Parathyroid adenoma (tissue), 2 donors: ENCODE data around the gene SH3PXD2B.

Experiments used
- H2AFZ ChIP-seq: fragments of 300-600 bp; sonication (generic); one replicate; pipeline ENCODE4 v1.7.0; 2017; ENCODE audit warnings: antibody characterized with exemption, mild to moderate bottlenecking
- H3K27ac ChIP-seq: fragments of 300-600 bp; sonication (generic); one replicate; pipeline ENCODE4 v1.7.0; 2017
- H3K27me3 ChIP-seq: fragments of 300-600 bp; sonication (generic); one replicate; pipeline ENCODE4 v1.7.0; 2017; ENCODE audit warnings: low read length; ENCODE audit not compliant: control insufficient read depth, insufficient read depth
- H3K36me3 ChIP-seq: fragments of 300-600 bp; sonication (generic); one replicate; pipeline ENCODE4 v1.7.0; 2017; ENCODE audit warnings: low read length; ENCODE audit not compliant: control insufficient read depth, insufficient read depth
- H3K4me1 ChIP-seq: fragments of 300-600 bp; sonication (generic); one replicate; pipeline ENCODE4 v1.7.0; 2017; ENCODE audit warnings: control low read depth
- H3K4me2 ChIP-seq: fragments of 300-600 bp; sonication (generic); one replicate; pipeline ENCODE4 v1.7.0; 2017; ENCODE audit warnings: low read length
- H3K4me3 ChIP-seq: fragments of 300-600 bp; sonication (generic); one replicate; pipeline ENCODE4 v1.7.0; 2017; ENCODE audit warnings: low read depth, low read length
- H3K79me2 ChIP-seq: fragments of 300-600 bp; sonication (generic); one replicate; pipeline ENCODE4 v1.7.0; 2017; ENCODE audit warnings: control low read depth
- H3K9ac ChIP-seq: fragments of 300-600 bp; sonication (generic); one replicate; pipeline ENCODE4 v1.7.0; 2017; ENCODE audit warnings: mild to moderate bottlenecking
- H3K9me3 ChIP-seq: fragments of 300-600 bp; sonication (generic); one replicate; pipeline ENCODE4 v1.7.0; 2017; ENCODE audit warnings: low read length; ENCODE audit not compliant: control insufficient read depth
- CTCF ChIP-seq: fragments of 300-600 bp; sonication (generic); IDR thresholded peaks from one replicate; pipeline ENCODE4 v1.7.0; 2017; ENCODE audit warnings: antibody characterized with exemption, mild to moderate bottlenecking
- donor health status: primary hyperparathyroidism.

The SH3PXD2B gene

DNA sequence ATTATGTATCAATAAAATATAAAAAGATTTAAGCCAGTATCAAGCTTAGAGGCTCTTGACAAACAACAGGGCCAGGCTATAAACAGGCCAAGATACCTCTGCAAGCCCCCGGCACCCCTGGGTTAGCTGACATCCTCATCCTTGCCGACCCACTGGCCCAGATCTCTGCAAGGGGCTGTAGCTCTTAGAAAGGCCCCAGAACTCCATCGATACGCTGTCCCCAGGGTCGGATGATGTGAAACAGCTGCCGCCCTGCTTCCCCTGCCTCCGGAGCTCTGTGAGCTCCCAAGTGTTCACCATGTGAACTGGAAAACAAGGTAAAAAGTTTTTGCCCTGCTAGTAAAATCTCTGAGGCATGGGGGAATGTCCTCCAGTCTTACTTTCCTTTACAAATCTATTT, 20.1 kb downstream of the SH3PXD2B start:
- Histone ChIP-seq H3K36me3 (no peaks in the 10 kb centered on the region), H3K4me3 (no peak overlapping the region), H3K79me2 (peaks cover 5% of the 10 kb centered on the region), H3K27ac (no peak overlapping the region), H2AFZ (no peak overlapping the region), H3K9me3 (no peaks in the 10 kb centered on the region), H3K4me2 (no peak overlapping the region), H3K27me3 (no peaks in the 10 kb centered on the region), H3K9ac (no peak overlapping the region), H3K4me1 (no peaks in the 10 kb centered on the region)
- TF ChIP-seq CTCF: no peak

GRCh38 chr5:172433513-172433912, 20.8 kb downstream of the SH3PXD2B start:
- H3K4me3 ChIP-seq: no peak overlapping the region
- H3K79me2 ChIP-seq: peaks cover 5% of the 10 kb centered on the region
- H3K36me3 ChIP-seq: no peaks in the 10 kb centered on the region
- no peaks in the 10 kb centered on the region for H3K9me3 ChIP-seq
- H3K27ac ChIP-seq: no peak overlapping the region
- H3K9ac ChIP-seq: no peak overlapping the region
- H3K4me2 ChIP-seq: no peak overlapping the region
- no peaks in the 10 kb centered on the region for H3K27me3 ChIP-seq
- no peak for TF ChIP-seq CTCF
- H2AFZ ChIP-seq: no peak overlapping the region
- H3K4me1 ChIP-seq: no peaks in the 10 kb centered on the region

DNA sequence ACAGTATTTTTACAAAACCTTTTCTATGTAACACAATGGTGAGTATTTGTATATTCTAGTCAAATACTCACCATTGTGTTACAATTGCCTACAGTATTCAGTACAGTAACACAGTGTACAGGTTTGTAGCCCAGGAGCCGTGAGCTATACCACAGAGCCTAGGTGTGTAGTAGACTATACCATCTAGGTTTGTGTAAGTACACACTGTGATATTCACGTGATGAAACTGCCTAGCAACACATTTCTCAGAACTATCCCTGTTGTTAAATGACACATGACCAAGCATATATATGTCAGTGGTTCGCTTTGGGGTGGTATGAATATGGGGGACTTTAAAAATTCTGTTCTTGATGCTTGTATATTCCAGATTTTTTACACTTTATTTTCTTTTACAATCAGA, 21.3 kb downstream of the SH3PXD2B start:
- H3K4me2 ChIP-seq: no peak overlapping the region
- H3K27me3 ChIP-seq: no peaks in the 10 kb centered on the region
- no peaks in the 10 kb centered on the region for H3K36me3 ChIP-seq
- no peak overlapping the region for H3K27ac ChIP-seq
- H3K4me1 ChIP-seq: no peaks in the 10 kb centered on the region
- H3K4me3 ChIP-seq: no peak overlapping the region
- TF ChIP-seq CTCF: no peak
- H3K9me3 ChIP-seq: no peaks in the 10 kb centered on the region
- H3K79me2 ChIP-seq: peaks cover 5% of the 10 kb centered on the region
- no peak overlapping the region for H3K9ac ChIP-seq
- H2AFZ ChIP-seq: no peak overlapping the region

DNA sequence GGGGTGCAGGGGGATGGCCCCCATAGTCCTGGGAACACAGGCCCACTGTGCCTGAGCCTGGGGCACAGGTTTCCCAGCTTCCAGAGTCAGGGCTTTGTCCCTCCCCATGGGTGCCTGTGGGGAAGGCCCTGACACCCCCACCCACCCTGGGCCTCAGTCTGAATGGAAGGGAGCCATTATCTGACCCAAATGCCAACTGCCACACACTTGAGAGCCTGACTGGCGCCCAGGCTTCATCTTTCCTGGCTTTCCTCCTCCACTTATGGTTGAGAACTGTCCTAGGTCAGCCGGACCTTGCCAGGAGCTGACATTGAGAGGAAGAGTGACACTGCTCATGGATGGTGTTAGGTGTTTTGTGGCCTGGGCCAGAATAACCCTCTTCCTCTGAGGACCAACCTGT, 24.0 kb downstream of the SH3PXD2B start:
- H3K36me3 ChIP-seq: no peaks in the 10 kb centered on the region
- H3K27me3 ChIP-seq: no peaks in the 10 kb centered on the region
- TF ChIP-seq CTCF: no peak
- H3K27ac ChIP-seq: no peak overlapping the region
- peaks cover 5% of the 10 kb centered on the region for H3K79me2 ChIP-seq
- no peak overlapping the region for H3K9ac ChIP-seq
- no peak overlapping the region for H3K4me3 ChIP-seq
- no peaks in the 10 kb centered on the region for H3K4me1 ChIP-seq
- H2AFZ ChIP-seq: no peak overlapping the region
- no peak overlapping the region for H3K4me2 ChIP-seq
- H3K9me3 ChIP-seq: no peaks in the 10 kb centered on the region

GRCh38 chr5:172429201-172429940, 25.0 kb downstream of the SH3PXD2B start:
- H3K9ac ChIP-seq: no peak overlapping the region
- H3K36me3 ChIP-seq: no peaks in the 10 kb centered on the region
- no peak overlapping the region for H3K4me2 ChIP-seq
- peaks cover 6% of the 10 kb centered on the region for H3K4me1 ChIP-seq
- TF ChIP-seq CTCF: no peak
- H3K79me2 ChIP-seq: peaks cover 5% of the 10 kb centered on the region
- H2AFZ ChIP-seq: no peak overlapping the region
- no peaks in the 10 kb centered on the region for H3K9me3 ChIP-seq
- H3K4me3 ChIP-seq: no peak overlapping the region
- no peaks in the 10 kb centered on the region for H3K27me3 ChIP-seq
- no peak overlapping the region for H3K27ac ChIP-seq
